H4 (cell line): ENCODE data around the gene ALMS1. TPM values are rescaled to one million over a fixed set of nuclear protein-coding genes. Genes with fewer than 3 reads are reported as not detected.
"Not testable (repeated sequence)": the region's sequence is repeated elsewhere in the genome, so short reads cannot be mapped to it uniquely, and the experiment has no call there.

ENCODE experiments used
- DNase-seq: peaks from one replicate; pipeline ENCODE4 v3.0.0-alpha.2; 2015; ENCODE audit warnings: low spot score
- total RNA-seq: library from RNA; depleted of rRNA; stranded (reverse); fragments of >200 nt; shearing (Covaris generic); gene quantifications from 2 replicates; pipeline ENCODE4 v1.2.3, GENCODE V29; 2014

ALMS1 gene
- total RNA-seq, 1 experiment from 2014 or later, result 8.3 TPM

DNA sequence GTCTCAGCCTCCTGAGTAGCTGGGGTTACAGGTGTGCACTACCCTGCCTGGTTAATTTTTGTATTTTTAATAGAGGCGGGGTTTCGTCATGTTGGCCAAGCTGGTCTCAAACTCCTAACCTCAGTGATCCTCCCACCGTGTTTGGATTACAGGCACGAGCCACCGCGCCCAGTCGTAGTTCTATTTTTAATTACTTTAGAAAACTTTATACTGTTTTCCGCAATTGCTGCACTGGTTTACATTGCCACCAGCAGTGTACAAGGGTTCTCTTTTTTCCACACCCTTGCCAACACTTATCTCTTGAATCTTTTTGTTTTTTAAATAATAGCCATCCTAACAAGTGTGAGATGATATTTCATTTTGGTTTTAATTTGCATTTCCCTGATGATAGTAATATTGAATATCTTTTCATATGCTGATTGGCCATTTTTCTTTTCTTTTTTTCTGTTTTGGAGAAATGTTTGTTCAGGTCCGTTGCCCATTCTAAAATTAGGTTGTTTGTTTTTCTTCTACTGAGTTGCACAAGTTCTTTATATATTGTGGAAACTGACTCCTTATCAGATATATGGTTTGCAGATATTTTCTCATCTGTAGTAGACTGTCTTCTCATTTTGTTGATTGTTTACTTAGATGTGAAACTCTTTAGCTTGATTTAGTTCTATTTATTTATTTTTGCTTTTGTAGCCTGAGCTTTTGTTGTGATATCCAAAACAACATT, 16.9 kb downstream of the ALMS1 start:
- no peak for DNase-seq

DNA sequence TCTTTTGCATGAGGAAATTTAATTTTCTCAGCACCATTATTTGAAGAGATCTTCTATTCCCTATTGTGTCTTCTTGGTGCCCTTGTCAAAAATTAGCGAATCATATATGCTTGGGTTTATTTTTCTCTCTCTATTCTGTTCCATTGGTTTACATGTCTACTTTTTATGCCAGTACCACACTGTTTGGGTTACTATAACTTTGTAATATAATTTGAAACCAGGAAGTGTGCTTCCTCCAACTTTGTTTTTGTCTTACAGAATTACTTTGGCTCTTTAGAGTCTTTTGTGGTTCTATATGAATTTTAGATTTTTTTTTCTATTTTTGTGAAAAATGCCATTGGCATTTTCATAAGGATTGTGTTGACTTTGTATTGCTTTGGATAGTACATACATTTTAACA, 17.6 kb downstream of the ALMS1 start:
- DNase-seq, result no peak

DNA sequence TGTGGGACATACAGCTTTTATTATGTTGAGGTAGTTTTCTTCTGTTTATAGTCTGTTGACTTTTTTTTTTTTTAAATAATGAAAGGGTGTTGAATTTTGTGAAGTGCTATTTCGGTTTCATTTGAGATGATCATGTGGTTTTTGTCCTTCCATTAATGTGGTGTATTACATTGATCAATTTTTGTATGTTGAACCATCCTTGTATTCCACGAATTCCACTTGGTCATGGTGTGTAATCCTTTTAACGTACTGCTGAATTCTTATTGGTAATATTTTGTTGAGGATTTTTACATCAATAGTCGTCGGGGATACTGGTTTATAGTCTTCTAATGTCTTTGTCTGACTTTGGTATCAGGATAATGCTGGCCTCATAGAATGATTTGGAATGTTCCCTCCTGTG, 18.8 kb downstream of the ALMS1 start:
- no peak for DNase-seq

DNA sequence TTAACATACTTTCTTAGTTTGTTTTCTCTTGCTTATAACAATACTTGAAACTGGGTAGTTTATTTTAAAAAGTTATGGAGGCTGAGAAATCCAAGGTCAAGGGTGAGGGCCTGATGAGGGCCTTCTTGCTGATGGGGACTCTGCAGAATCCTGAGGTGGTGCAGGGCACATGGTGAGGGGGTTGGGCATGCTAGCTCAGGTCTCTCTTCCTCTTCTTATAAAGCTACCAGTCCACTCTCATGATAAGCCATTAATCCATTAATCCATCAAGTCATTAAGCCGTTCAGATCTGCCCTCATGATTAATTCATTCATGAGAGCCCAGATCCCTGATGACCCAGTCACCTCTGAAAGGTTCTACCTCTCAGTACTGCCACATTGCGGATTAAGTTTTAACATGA, 21.4 kb downstream of the ALMS1 start:
- DNase-seq, result no peak

DNA sequence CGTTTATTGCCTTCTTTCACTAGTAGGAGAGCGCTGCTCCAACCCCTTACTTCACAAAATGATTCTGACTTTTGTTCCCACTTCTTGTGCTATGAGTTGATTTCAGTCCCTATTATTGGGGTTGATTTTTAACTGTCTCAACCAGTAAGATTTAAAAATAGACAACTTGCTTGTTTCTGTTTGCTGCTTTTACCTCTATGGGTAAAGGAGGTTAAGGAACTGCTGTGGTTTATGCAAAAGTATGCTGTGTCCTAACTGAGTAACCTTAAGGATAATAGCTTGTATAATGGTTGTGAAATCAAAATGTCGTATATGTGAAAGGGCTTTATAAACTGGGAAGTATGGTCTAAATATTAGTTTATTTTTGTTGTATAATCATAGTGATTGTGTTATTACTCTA, 22.6 kb downstream of the ALMS1 start:
- no peak for DNase-seq

DNA sequence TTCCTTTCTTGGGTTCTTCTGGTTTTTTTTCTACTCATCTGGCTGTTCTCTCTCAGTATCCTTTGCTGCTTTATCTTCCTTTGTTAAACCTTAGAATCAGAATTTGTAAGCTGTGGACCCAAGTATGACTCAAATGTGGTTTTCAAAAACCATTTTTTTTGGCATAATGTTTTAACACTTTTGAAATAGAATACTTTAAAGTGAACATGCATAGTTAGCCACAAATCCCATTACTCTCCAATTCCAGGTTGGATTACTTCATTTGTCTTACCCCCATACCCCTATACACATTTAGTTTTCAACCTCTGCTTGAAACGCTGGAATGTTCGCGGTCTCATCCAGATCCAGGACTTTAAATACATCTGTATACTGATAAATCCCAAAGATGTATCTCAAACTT, 29.1 kb downstream of the ALMS1 start:
- no peak for DNase-seq

DNA sequence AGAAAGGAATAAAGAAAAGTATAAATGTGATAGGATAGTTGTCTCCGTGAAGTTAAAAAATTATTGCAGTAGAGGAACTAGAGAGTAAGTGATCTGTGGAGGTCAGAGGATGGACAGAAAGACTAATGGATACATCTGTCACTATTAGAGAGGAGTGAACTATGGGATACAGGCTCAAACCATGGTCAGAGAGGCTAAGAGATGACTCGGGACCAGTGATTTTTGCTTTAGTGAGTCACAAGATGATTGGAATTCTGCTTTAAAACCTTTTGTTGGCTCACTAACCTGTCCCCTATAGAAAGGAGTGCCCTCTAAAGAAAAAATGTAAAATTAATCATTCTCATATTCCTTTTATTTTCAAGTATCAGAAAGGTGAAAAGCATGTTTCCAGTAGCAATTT, 30.3 kb downstream of the ALMS1 start:
- no peak for DNase-seq

DNA sequence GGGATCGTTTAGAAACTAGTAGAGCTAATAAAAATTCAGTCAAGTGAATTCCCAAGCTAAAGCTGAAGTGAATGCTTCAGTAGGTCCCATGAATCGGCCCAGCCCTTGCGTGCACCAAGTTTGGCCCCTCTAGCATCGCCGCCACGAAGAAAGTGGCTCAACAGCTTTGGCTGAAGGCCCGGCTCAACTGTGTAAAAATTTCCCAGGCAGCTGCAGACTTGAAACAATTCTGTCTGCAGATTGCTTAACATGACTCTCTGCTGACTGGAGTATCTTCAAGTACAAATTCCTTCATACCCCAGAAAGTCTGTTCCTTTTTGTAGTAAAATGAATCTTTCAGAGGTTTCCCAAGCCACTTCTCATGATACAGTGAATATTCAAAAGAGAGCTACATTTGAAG, 32.7 kb downstream of the ALMS1 start:
- DNase-seq, result no peak

DNA sequence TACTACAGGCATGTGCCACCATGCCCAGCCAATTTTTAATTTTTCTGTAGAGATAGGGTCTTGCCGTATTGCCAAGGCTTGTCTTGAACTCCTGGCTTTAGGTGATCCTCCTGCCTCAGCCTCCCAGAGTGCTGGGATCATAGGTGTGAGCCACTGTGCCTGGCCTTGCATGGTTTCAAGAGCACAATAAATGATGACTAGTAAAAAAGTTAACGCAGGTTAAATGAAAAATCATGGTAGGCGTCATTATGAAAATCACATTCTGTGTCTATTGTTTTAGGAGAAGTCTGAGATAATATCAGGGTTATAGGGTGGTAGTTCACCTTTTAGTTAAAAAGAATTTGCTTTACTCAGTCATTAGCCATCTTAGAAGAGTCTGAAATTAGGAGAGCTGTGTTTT, 38.3 kb downstream of the ALMS1 start:
- DNase-seq, result no peak

DNA sequence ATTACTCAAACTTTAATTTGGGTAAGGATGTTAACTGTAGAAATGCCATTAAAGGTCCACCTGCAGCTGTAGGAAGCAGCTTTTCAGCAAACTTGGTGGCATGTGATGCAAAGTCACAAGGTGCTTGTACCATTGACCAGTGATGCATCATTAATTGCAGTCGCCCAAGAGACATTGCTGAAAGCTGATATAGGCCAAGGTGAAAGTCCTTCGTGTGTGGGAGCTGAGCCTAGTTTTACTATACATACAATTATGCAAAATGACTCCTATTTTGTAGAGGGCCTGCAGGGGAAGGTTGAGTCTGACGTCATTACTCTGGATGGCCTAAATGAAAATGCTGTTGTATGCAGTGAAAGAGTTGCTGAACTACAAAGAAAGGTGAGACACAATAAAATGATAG, 40.5 kb downstream of the ALMS1 start:
- DNase-seq, result no peak

DNA sequence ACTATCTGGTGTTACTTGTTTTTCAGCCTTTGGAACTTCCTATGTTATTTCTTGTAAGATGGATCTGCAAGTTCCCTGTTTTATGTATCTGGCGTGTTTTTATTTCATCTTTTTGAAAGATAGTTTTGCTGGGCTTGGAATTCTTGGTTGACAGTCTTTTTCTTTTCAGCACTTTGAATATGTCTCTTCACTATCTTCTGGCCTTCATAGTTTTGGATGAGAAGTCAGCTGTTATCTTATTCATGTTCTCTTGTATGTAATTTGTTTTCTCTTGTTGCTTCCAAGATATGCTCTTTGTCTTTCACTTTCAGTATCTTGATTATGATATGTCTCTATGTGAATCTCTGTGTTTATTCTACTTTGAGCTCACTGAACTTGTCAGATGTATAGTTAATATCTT, 50.4 kb downstream of the ALMS1 start:
- no peak for DNase-seq

DNA sequence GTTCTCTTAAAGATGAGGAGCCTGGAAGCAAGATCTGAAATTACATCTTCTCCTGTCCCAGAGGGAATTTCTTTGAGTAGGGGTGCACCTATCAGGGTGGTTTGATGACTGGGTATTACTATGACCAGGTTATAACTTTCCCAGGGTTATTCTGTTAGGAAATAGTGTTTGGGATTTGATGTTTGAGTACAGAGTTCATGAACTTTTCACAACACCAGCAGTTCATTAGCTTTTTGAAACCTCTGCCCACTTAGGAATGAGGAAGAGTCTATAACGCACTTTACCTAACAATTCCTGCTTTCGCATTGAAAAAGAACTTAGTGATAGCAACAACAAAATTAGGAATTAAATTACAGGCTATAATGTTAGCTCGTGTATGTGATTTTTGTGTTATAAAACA, 58.6 kb downstream of the ALMS1 start:
- DNase-seq, result no peak

DNA sequence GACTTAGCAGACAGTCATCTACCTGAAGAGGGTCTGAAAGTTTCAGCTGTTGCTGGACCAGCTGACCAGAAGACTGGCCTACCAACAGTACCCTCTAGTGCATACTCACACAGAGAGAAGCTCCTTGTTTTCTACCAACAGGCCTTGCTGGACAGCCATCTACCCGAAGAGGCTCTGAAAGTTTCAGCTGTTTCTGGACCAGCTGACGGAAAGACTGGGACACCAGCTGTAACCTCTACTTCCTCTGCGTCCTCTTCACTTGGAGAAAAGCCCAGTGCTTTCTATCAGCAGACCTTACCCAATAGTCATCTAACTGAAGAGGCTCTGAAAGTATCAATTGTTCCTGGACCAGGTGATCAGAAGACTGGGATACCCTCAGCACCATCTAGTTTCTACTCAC, 63.2 kb downstream of the ALMS1 start:
- no peak for DNase-seq

DNA sequence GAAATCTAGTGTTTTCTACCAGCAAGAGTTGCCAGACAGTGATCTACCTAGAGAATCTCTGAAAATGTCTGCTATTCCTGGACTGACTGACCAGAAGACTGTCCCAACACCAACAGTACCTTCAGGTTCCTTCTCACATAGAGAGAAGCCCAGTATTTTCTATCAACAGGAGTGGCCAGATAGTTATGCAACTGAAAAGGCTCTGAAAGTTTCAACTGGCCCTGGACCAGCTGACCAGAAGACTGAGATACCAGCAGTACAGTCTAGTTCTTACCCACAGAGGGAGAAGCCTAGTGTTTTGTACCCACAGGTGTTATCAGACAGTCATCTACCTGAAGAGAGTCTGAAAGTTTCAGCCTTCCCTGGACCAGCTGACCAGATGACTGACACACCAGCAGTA, 63.8 kb downstream of the ALMS1 start:
- DNase-seq, result no peak

DNA sequence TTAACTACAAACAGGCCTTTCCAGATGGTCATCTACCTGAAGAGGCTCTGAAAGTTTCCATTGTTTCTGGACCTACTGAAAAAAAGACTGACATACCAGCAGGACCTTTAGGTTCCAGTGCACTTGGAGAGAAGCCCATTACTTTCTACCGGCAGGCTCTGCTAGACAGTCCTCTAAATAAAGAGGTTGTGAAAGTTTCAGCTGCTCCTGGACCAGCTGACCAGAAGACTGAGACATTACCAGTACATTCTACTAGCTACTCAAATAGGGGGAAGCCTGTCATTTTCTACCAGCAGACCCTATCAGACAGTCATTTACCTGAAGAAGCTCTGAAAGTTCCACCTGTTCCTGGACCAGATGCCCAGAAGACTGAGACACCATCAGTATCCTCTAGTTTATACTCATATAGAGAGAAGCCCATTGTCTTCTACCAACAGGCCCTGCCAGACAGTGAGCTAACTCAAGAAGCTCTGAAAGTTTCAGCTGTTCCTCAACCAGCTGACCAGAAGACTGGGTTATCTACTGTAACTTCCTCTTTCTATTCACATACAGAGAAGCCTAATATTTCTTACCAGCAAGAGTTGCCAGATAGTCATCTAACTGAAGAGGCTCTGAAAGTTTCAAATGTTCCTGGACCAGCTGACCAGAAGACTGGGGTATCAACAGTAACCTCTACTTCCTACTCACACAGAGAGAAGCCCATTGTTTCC, 65.8 kb downstream of the ALMS1 start:
- no peak for DNase-seq

DNA sequence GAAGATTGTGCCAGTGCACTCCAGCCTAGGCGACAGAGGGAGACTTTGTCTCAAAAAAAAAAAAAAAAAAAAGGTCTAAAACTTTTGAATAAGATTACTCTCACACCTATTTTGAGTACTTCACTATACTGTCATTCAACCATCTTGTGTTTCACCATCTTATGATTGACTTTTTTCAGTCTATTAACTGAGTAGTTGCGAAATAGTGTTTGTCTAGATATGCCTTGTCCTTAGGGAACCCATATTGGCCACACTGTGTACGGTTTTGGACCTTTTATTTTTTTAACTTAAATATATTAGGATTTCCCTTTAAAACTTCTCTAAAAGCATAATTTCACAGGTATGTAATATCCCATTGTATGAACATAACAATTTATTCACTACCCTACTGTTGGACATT, 72.3 kb downstream of the ALMS1 start:
- no peak for DNase-seq

DNA sequence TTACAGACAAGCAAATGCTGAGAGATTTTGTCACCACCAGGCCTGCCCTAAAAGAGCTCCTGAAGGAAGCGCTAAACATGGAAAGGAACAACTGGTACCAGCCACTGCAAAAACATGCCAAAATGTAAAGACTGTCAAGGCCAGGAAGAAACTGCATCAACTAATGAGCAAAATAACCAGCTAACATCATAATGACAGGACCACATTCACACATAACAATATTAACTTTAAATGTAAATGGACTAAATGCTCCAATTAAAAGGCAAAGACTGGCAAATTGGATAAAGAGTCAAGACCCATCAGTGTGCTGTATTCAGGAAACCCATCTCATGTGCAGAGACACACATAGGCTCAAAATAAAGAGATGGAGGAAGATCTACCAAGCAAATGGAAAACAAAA, 76.8 kb downstream of the ALMS1 start:
- not testable (repeated sequence) for DNase-seq

DNA sequence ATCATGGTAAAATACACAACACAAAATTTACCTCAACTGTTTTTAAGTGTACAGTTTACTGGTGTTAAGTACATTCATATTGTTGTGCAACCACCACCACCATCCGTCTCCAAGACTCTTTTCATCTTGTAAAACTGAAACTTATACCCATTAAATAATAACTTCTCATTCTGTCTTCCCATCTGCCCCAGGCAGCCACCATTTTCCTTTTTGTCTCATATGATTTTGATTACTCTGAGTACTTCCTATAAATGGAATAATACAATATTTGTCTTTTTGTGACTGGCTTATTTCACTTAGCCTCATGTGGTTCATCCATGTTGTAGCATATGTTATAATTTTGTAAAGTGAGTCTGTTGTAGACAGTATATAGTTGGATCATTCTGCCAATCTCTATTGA, 82.7 kb downstream of the ALMS1 start:
- no peak for DNase-seq

DNA sequence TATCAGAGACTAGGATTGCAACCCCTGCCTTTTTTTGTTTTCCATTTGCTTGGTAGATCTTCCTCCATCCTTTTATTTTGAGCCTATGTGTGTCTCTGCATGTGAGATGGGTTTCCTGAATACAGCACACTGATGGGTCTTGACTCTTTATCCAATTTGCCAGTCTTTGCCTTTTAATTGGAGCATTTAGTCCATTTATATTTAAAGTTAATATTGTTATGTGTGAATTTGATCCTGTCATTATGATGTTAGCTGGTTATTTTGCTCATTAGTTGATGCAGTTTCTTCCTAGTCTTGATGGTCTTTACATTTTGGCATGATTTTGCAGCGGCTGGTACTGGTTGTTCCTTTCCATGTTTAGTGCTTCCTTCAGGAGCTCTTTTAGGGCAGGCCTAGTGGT, 98.2 kb downstream of the ALMS1 start:
- DNase-seq, result not testable (repeated sequence)

DNA sequence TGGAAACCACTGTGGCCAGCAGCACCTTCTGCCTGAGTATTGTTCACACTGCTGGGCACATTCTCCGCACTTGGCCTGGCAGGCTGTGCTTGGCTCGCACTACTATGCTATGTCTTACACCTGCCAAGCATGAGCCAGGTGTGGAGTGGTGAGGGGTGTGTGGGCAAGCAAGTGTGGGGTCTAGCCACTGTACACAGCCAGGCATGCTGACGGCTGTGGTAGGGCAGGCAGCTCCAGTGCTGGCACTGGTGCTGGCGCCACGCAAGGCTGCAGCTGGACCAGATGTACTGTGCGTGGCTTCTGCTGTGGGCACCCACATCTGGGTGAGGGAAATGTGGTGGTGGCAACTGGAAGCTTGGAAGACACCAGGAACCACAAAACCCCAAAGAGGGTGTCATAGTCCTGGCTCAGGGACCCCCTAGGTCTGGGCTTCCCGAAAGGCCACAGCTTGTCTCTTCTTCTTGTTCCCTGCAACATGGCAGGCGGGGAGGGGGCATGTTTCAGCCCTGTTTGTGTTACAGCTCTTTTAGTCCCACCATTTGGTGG, 101.5 kb downstream of the ALMS1 start:
- DNase-seq, result no peak

DNA sequence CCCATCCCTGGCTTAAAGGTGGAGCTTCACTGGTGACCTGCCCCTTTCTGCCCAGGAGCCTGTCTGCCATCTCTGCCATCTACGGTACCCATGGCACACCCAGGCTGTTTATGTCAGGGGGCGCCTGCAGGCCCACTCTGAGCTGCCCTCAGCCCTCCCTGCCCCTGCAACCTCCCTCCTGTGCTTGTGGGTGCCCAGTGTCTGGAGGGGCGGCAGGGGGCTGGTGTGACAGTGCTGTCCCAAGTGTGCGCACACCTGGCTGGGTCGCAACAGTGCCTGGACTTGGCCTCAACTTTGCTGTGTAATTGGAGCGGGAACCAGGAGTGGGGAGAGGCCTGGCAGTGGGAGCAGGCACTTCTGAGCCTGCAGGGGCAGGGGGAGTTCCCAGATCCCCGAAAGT, 102.4 kb downstream of the ALMS1 start:
- DNase-seq, result no peak

DNA sequence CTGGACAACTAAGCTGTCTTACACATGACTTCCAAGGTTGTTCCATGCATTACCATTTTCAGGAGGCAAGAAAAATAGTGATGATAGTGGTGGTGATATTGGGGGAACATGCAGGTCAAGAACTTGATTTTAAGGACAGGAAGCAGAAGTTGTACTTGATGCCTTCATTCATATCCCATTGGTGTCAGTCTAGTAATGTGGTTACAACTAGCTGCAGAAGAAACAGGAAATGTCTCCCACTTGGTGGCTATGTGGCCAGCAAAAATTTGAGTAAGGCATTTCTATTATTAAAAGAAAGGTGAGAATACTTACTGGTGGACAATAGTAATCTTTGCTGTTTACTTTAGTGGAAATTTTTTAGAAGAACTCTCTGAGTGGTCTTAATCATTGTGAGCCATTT, 103.4 kb downstream of the ALMS1 start:
- no peak for DNase-seq

DNA sequence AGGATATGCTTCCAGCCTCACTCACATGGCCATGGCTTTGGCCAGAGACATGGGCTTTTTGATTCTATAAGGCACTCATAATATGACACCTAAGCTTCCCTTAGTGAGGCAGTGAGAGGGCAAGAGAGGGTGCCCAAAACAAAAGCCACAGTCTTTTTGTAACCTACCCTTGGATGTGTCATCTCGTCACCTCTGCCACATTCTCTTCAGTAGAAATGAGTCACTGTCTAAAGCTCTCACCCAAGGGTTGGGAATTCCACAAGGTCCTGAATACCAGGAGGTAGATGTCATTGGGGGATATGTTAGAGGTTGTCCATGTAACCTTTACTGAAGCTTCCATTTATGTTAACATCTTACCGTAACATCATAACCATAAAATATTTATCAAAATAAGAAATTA, 108.4 kb downstream of the ALMS1 start:
- no peak for DNase-seq
